ELF-1 (cell line): ENCODE measurements around the gene TMEM14A.
"Not testable (repeated sequence)": the region's sequence is repeated elsewhere in the genome, so short reads cannot be mapped to it uniquely, and the experiment has no call there.

Experiments used
- DNase-seq: peaks from one replicate; pipeline ENCODE4 v3.0.0-alpha.2; 2016; ENCODE audit warnings: low read depth, low spot score

The TMEM14A gene

GRCh38 chr6:52696418-52696817, 25.5 kb downstream of the TMEM14A start:
- no peak for DNase-seq

GRCh38 chr6:52697903-52698302, 27.0 kb downstream of the TMEM14A start:
- DNase-seq, result no peak

- DNase-seq, result no peak
These were observed 33.1 kb downstream of the TMEM14A start for GRCh38 chr6:52704060-52704459.

GRCh38 chr6:52704781-52705502, 34.0 kb downstream of the TMEM14A start:
- DNase-seq, result not testable (repeated sequence)

DNA sequence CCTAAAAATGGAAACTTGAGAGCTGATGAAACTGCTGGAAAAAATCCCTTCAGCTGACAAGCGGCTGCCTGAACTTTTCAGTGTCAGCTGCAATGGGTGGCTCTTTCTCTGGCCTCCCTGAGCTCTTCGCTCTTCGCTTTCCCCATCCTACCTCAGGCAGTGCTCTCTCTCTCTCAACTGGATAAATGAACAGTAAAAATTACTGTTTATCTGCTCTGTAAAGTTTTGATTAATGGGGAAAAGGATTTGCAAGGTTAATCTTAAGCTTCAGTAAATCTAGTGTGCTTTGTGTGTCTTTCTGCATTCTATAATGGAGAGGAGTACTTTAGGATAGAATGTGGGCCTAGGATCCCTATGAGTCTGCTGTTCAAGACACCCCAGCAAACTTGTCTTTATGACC, 35.1 kb downstream of the TMEM14A start:
- no peak for DNase-seq

DNA sequence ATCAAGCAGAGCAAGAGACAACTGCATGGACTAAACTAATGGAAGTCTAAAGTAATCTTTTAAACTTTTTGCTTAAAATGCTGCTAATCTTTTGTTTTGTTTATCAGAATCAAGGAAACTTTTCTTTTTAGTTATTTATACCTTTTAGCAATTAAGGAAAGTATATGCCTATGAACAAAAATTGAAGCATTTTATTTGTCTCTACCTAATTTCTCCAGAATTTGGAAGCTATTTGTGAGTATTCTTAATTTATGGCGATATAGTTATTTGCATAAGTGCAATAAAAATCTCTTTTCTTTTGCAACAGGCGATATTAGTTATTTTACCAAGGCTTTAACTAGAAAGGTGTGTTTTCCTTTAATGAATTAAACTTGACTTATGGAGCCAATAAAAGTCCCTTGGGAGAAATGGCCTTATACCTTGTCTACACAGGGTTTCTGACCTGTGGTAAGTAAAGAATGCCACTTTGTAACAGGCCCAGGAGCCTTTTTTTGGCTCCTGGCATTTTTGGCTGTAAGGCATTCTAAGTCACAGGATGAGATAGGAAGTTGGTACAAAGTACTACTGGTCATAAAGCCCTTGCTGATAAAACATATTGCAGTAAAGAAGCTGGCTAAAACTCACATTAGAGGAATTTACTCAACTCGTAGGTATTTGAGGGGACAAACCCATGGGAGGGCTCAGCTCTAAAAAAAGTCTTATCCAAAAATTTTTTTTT, 37.2 kb downstream of the TMEM14A start:
- DNase-seq, result no peak

DNA sequence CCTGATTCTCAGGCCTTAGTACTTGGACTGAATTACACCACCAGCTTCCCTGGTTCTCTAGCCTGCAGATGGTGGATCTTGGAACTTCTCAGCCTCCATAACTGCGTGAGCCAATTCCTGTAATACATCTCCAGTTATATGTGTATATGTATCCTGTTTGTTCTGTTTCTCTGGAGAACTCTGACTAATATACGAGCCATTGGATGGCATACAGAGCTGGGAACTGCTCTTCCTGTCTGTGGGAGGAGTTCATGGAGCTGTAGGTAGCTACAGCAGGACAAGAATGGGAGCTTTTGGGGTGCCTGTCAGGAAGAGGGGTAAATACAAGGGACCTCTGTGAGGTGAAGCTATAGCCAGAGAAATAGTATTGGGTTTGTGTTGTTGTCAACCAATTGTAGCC, 41.2 kb downstream of the TMEM14A start:
- no peak for DNase-seq

DNA sequence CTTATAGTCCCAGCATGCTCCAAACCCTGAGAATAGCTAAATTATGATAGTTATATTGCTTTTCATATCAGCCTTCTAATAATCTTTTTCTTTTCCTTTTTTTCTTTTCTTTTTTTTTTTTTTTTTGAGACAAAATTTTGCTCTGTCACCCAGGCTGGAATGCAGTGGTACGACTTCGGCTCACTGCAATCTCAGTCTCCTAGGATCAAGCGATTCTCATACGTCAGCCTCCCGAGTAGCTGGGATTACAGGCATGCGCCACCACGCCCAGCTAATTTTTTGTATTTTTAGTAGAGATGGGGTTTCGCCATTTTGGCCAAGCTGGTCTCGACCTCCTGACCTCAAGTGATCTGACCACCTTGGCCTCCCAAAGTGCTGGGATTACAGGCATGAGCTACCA, 43.8 kb downstream of the TMEM14A start:
- not testable (repeated sequence) for DNase-seq

DNA sequence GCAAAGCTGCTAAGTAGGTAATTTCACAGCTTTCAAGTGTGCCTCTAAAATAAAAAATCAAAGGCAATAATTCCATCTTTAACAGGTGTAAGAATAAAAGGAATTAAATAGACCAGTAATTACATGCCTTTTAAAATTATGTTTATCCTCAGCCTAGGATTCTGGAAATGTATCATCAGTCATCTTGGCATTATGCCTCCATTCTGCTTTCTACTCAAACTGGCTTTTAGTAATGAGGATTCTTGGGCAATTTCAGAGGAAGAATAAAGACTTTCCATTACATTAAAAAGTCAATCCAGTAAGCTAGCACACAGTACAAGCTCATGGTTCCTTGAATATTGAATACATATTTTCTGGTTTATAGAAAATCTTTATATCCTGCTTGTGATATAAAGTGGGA, 47.6 kb downstream of the TMEM14A start:
- no peak for DNase-seq

DNA sequence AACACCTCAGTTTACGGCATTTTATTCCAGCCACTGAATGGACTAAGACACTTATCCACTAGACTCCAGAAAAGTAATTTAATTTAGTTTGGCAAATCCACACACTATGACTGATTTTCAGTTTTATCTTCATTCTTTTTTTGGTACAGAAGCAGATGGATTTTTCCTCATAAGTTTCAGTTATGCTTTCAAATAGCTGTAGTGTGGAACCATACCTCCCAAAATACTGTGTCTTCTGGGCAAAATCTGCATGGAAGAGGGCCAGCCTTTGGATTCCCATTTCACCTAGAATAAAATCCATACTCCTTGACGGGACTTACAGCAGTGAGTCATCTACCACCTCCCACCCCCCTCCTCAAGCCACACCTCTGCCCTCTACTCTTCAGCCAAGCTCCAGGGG, 49.4 kb downstream of the TMEM14A start:
- DNase-seq, result no peak

DNA sequence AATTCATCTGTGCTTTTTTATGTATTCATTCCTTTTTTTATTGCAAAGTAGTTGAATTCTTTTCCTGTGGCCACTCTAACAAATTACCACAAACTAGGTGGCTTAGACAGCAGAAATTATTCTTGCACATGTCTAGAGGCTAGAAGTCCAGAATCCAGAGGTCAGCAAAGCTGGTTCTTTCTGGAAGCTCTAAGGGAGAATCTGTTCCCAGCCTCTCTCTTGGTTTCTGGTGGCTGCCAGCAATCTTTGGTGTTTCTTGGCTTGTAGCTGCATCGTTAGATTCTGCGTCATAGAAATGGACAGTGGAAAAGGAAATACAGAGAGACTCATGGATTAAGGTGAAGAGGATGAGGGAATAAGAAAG, 53.1 kb downstream of the TMEM14A start:
- DNase-seq, result no peak

DNA sequence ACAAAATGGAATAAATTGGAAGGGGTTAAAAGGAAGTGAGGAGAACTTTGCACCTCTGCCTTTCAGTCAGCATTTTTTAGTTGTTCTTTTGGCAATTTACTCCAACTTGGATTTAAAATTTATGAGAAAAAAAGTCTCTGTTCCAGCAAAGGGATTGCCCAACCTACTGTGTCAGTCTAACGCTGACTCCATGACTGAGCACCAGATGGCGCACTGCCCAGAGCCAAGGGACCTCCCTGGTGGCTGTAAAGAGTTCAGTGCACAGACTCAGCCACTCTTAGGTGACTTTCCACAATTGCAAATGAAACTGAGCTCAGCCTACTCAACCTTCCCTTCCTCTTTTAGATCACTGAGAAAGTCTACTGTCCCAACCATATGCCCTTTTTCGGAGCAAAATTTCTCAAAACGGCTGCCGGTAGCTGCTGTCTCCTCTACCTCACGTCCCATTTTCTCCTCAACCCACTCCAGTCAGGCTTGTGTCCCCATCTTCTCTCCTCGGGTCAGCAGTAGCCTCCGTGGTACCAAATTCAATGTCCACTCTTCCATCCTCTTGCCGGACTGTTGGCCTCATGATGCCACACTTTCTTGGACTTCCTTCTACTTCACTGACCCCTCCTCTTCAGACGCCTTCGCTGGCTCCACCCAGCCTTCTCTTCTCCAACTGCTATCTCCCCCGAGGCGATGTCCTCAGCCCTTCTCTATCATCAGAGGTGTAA, 53.7 kb downstream of the TMEM14A start:
- peak; percentile 71 for DNase-seq

DNA sequence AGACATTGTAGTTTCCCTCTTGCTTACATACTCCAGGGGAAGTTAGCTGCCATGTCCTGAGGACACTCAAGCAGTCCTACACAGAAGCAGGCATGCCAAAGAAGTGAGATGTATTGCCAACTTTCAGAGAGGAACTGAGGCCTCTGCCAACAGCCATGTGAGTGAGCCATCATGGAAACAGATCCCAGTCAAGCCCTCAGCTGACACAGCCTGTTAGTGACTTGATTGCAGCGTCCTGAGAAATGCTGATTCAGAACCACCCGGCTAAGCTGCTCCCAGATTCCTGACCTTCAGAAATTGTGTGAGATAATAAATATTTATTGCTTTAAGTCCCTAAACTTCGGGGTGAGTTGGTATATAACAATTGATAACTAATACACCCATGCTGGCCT, 54.2 kb downstream of the TMEM14A start:
- no peak for DNase-seq

DNA sequence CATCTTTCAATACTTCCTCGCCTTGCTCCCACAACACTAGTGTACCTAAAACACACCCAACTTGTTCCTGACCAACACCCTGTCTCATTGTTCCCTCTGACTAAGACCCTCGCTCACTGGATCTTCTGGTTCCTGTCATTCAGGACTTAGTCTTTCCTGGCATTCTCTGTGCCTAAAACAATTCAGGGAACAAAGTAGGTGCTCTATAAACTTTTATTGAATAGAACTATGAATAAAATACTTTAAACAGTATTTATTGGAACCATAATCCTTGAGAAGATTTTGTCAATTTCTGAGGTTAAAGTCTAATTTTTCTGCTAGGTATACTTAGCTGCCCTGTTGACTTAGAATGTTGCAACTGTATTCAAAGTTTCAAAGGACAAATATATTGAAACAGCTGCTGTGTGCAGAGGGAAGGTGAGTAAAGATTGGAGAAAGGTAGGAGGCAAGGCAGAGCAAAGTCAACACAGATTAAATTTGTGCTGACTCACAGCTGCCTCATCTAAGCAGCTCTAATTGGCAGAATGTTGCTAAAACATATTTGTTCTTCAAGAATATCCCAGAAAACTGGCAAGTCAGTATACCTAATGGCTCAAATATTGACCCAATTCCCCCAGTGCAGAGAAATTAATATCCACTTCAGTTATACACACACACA, 54.8 kb downstream of the TMEM14A start:
- DNase-seq, result no peak

- DNase-seq, result no peak
These were observed 55.3 kb downstream of the TMEM14A start for GRCh38 chr6:52726193-52726542.

DNA sequence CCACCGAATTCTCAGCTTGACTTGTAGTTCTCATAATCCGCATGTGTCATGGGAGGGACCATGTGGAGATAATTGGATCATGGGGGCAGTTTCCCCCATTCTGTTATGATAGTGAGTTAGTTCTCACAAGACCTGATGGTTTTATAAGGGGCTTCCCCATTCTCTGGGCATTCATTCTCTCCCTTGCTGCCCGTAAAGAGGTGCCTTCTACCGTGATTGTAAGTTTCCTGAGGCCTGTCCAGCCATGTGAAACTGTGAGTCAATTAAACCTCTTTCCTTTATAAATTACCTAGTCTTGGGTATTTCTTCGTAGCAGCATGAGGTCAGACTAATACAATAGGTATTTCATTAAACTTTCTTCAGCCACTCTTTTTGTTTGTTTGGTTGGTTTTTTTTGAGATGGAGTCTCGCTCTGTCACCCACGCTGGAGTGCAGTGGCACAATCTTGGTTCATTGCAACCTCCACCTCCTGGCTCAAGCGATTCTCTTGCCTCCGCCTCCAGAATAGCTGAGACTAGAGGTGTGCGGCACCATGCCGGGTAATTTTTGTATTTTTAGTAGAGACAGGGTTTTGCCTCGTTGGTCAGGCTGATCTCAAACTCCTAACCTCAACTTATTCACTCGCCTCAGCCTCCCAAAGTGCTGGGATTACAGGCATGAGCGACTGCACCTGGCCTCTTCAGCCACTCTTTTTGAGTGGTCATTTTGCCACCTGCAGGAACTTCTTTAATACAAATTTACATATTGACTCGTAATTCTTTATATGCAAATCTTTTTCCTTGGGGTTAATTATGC, 56.0 kb downstream of the TMEM14A start:
- no peak for DNase-seq

GRCh38 chr6:52727908-52728307, 57.0 kb downstream of the TMEM14A start:
- DNase-seq, result no peak

DNA sequence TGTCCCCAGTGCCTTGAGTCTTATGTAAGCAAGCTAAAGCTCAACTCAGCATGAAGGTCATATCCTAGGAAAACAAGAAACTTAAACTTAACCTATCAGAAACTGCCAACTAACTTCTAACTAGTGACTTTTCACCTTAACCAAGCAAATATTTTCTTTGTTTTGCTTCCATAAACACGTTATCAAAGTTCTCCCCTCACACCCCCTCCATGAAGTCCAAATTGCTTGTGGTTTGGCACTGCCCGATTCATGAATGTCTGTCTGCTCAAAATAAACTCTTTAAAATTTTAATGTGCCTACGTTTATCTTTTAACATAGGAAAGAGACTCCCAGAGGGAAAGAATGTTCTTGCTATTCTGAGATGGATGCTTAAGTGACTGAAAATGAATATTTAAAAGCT, 57.5 kb downstream of the TMEM14A start:
- DNase-seq, result no peak

- no peak for DNase-seq
These were observed 58.7 kb downstream of the TMEM14A start for GRCh38 chr6:52729576-52729975.

- DNase-seq, result peak; percentile 78
These were observed 60.8 kb downstream of the TMEM14A start for GRCh38 chr6:52731719-52732118.

- no peak for DNase-seq
These were observed 62.3 kb downstream of the TMEM14A start for GRCh38 chr6:52733172-52733571.

GRCh38 chr6:52734072-52734471, 63.2 kb downstream of the TMEM14A start:
- no peak for DNase-seq
